HG03159 (cell line): ENCODE data around the gene GPATCH1.
"Not testable (repeated sequence)": the region's sequence is repeated elsewhere in the genome, so short reads cannot be mapped to it uniquely, and the experiment has no call there.

Experiments used
- ATAC-seq: cut with Tn5 transposase; IDR thresholded peaks from one replicate; pipeline ENCODE4 v1.9.1; 2021; ENCODE audit warnings: mild to moderate bottlenecking, moderate library complexity; ENCODE audit not compliant: unreplicated experiment

Gene GPATCH1

DNA sequence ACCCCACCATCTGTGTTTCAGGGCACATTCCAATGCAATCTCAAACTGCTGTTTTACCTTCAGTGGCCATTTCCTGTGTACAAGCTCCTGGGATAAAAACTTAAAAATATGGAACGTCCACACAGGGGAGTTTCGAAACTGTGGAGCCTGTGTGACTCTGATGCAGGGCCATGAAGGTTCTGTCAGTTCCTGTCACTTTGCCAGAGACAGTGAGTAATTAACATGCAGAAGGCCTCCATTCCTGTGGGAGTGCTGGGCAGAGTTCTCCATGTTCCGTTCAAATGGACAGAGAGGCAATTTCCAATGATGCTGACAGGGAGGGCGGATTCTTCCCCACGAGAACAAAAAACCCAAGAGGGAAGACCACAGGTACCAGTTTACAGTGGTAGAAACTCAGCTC is 75.4 kb downstream of the GPATCH1 start:
- no peak for ATAC-seq

DNA sequence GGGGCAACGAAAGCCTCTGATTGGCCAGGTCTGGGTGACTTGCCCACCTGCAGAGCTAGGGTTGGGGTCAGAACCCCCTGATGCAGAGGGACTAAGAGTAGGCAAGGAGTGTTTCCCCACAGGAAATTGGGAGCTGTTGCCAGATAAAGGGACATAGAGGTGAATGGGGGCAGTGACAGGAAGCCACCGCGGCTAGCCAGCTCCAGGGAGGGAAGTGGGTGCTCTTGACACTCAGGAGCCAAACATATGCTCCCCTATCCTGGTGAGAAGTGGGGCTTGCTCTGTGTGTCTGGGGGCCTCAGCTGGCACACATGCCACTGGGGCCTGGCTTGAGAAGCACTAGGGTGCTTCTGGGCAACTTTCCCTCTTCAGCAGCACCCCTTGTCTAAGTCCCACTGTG is 76.9 kb downstream of the GPATCH1 start:
- no peak for ATAC-seq

- ATAC-seq = no peak
Observed at GRCh38 chr19:33158365-33158764, 77.4 kb downstream of the GPATCH1 start.

DNA sequence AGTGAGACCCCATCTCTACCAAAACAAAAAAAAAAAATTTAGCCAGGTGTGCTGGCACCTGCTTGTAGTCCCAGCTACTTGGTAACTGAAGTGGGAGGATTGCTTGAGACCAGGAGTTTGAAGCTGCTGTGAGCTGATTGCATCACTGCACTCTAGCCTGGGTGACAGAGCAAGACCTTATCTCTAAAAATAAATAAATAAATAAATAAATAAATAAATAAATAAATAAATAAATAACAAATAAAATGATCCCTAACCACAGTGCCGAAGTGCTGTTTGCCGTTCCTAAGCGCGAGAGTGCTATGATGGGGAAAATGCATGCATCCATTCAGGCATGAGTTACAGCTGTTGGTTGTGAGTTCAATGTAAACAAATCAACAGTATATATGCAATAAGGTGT is 78.2 kb downstream of the GPATCH1 start:
- ATAC-seq = no peak

DNA sequence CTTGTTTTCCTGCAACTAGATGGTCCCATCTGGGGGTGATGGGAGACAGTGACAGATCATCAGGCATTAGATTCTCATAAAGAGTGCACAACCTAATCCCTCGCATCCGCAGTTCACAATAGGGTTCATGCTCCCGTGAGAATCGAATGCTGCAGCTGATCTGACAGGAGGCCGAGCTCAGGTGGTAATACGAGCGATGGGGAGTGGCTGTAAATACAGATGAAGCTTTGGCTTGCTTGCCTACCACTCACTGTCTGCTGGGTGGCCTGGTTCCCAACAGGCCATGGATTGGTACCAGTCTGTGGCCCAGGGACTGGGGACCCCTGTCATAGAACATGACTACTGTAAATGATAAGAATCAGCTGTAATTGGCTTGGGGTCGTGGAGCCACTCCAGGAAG is 78.9 kb downstream of the GPATCH1 start:
- no peak for ATAC-seq

GRCh38 chr19:33161201-33161600 is 80.2 kb downstream of the GPATCH1 start:
- no peak for ATAC-seq

GRCh38 chr19:33163481-33163880 is 82.5 kb downstream of the GPATCH1 start:
- no peak for ATAC-seq

DNA sequence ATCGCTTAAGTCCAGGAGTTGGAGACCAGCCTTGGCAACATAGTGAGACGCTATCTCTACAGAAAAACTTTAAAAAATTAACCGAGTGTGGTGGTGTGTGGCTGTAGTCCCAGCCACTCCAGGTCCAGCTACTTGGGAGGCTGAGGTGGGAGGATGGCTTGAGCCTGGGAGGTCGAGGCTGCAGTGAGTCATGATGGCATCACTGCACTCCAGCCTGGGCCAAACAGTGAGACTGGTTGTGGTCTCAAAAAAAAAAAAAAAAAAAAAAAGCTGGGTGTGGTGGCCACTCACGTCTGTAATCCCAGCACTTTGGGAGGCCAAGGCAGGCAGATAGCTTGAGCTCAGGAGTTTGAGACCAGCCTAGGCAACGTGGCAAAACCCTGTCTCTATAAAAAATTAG is 85.1 kb downstream of the GPATCH1 start:
- ATAC-seq = not testable (repeated sequence)

GRCh38 chr19:33167438-33167837 is 86.5 kb downstream of the GPATCH1 start:
- no peak for ATAC-seq

GRCh38 chr19:33168528-33168927 is 87.5 kb downstream of the GPATCH1 start:
- no peak for ATAC-seq

GRCh38 chr19:33171222-33171795 is 90.3 kb downstream of the GPATCH1 start:
- no peak for ATAC-seq

- ATAC-seq = no peak
Observed at GRCh38 chr19:33171916-33172359, 91.0 kb downstream of the GPATCH1 start.

DNA sequence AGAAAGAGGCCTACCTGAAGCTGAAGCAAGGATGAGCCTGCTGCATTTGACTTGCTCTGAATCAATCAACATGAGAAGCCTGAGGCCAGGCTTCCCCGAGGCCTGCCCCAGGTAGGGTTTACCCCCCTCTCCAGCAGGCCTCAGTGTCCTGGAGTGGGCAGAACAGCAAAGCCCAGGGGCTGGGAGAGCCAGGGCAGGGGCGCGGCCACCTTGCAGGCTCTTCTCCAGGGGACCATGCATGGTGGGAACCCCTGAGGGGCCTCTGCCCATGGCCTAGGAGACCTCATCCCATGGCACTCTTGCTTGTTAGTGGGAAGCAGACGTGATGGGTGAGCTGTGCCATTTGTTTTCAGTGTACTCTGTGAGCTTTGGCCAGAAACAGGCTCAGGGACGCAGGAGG is 93.2 kb downstream of the GPATCH1 start:
- no peak for ATAC-seq

GRCh38 chr19:33175156-33175782 is 94.3 kb downstream of the GPATCH1 start:
- no peak for ATAC-seq

- no peak for ATAC-seq
Observed at GRCh38 chr19:33175886-33176669, 95.1 kb downstream of the GPATCH1 start.

GRCh38 chr19:33176670-33177416 is 95.9 kb downstream of the GPATCH1 start:
- peak; percentile 86 for ATAC-seq

- ATAC-seq = peak; percentile 19
Observed at GRCh38 chr19:33177417-33177979, 96.5 kb downstream of the GPATCH1 start.
